ENCODE results near the gene ATP8A2. TPM values are rescaled to one million over a fixed set of nuclear protein-coding genes. Genes with fewer than 3 reads are reported as not detected.

ATP8A2 gene
- total RNA-seq, 2 experiments from 2014 or later = 0.22 to 0.24 TPM

- Mint-ChIP-seq H3K27ac (no peak overlapping the region), H3K4me3 (no peak overlapping the region), H3K4me1 (ENCODE audit: low read depth) (no peaks in the 10 kb centered on the region), H3K9me3 (peaks cover 2% of the 10 kb centered on the region), H3K27me3 (ENCODE audit: low read depth) (no peaks in the 10 kb centered on the region), H3K36me3 (ENCODE audit: low read depth) (no peaks in the 10 kb centered on the region)
- CTCF ChIA-PET = no interaction called here
- intact Hi-C loops (cut with micrococcal nuclease) = no loop called here
- DNase-seq = no peak
Measured at GRCh38 chr13:26034018-26034417, 662.2 kb downstream of the ATP8A2 start.

DNA sequence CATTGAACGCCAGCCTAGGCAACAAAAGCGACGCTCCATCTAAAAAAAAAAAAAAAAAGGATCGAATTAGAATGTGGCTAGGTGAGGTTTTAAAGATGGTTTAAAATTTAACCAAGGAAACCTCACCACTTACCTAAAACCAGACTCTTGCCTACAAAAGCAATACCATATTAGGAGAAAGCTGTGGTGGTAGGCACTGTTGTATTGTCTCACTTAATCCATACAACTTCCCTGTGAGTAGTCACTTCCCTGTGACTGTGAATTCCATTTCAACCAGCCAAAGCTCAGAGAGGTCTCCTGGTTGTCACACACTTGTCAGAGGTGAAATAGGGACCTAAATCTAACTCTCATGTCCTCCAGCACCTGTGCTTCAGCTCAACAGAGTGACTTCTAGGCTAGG lies 664.6 kb downstream of the ATP8A2 start:
- H3K36me3 Mint-ChIP-seq (ENCODE audit: low read depth) = no peaks in the 10 kb centered on the region
- intact Hi-C loops (cut with micrococcal nuclease) = no loop called here
- CTCF ChIA-PET = interaction anchor here (0.7 to 2.0 kb wide), 6 partner anchors 14 to 462 kb away, joined by 3 to 6 read pairs (median 4); no protein-coding TSS in a partner anchor
- no peaks in the 10 kb centered on the region for H3K9me3 Mint-ChIP-seq
- no peaks in the 10 kb centered on the region for H3K4me1 Mint-ChIP-seq (ENCODE audit: low read depth)
- no peak overlapping the region for H3K27ac Mint-ChIP-seq
- no peak for DNase-seq
- H3K4me3 Mint-ChIP-seq = no peak overlapping the region
- no peaks in the 10 kb centered on the region for H3K27me3 Mint-ChIP-seq (ENCODE audit: low read depth)

DNA sequence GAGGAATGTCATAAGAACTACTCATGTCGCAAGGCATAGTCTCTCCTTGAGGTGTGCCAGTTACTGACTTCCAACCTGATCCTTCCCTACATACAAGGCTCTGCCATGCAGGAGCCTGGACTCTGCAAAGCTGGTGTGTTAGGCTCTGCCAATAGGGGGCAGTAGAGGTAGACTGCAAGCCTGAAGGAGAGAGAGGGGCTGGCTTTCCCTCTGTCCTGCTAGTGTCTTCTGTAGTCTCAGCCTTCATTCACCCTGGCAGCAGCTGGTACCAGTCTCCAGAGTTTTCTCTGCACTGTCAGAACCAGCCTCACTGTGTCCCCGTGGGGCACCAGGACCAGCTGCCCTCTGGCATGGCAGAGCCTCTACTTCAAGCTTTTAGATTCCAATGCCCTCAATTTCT lies 665.5 kb downstream of the ATP8A2 start:
- CTCF ChIA-PET = interaction anchor here (1.0 to 2.0 kb wide), 5 partner anchors 13 to 463 kb away, joined by 3 to 6 read pairs (median 3); no protein-coding TSS in a partner anchor
- H3K36me3 Mint-ChIP-seq (ENCODE audit: low read depth) = no peaks in the 10 kb centered on the region
- DNase-seq = peak; percentile 60

GRCh38 chr13:26038931-26039475 lies 667.2 kb downstream of the ATP8A2 start:
- no peaks in the 10 kb centered on the region for H3K4me1 Mint-ChIP-seq (ENCODE audit: low read depth)
- CTCF ChIA-PET = no interaction called here
- no peak overlapping the region for H3K4me3 Mint-ChIP-seq

More for the DNA sequence above, 665.5 kb downstream of the ATP8A2 start:
- Mint-ChIP-seq H3K4me3 (no peak overlapping the region), H3K4me1 (ENCODE audit: low read depth) (no peaks in the 10 kb centered on the region), H3K27ac (no peak overlapping the region), H3K27me3 (ENCODE audit: low read depth) (peaks cover 2% of the 10 kb centered on the region), H3K9me3 (no peaks in the 10 kb centered on the region)
- intact Hi-C loops (cut with micrococcal nuclease) = no loop called here

GRCh38 chr13:26041444-26041843 lies 669.7 kb downstream of the ATP8A2 start:
- H3K36me3 Mint-ChIP-seq (ENCODE audit: low read depth) = no peaks in the 10 kb centered on the region
- no peak for DNase-seq
- no peak overlapping the region for H3K27ac Mint-ChIP-seq
- H3K27me3 Mint-ChIP-seq (ENCODE audit: low read depth) = peaks cover 2% of the 10 kb centered on the region
- H3K4me1 Mint-ChIP-seq (ENCODE audit: low read depth) = peaks cover 14% of the 10 kb centered on the region
- CTCF ChIA-PET = interaction anchor here (0.6 to 0.7 kb wide), 2 partner anchors 325 to 1328 kb away, joined by 3 read pairs; no protein-coding TSS in a partner anchor
- no peaks in the 10 kb centered on the region for H3K9me3 Mint-ChIP-seq
- H3K4me3 Mint-ChIP-seq = no peak overlapping the region
- intact Hi-C loops (cut with micrococcal nuclease) = no loop called here

More at GRCh38 chr13:26038931-26039475, 667.2 kb downstream of the ATP8A2 start:
- Mint-ChIP-seq H3K27ac (no peak overlapping the region), H3K9me3 (no peaks in the 10 kb centered on the region), H3K27me3 (ENCODE audit: low read depth) (peaks cover 2% of the 10 kb centered on the region), H3K36me3 (ENCODE audit: low read depth) (no peaks in the 10 kb centered on the region)
- intact Hi-C loops (cut with micrococcal nuclease) = no loop called here
- DNase-seq = no peak

DNA sequence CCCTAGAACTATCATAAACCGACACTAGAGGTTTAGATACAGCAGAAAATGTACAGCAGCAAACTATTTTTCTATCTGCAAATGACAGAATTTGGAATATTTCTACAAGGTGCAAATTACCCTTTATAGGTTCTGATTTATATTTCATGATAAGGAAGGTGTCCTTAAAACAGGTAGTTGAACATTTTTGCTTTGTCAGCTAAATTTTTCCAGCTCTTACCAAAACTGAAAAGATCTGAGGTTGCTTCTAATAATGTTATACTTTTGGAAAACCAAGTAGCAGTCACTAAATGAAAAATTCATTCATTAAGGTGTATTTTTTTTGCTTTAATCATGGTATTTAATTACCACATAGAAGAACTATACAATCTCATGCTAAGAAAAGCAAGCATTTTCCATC lies 671.0 kb downstream of the ATP8A2 start:
- CTCF ChIA-PET = no interaction called here
- no peak overlapping the region for H3K4me3 Mint-ChIP-seq
- intact Hi-C loops (cut with micrococcal nuclease) = no loop called here

DNA sequence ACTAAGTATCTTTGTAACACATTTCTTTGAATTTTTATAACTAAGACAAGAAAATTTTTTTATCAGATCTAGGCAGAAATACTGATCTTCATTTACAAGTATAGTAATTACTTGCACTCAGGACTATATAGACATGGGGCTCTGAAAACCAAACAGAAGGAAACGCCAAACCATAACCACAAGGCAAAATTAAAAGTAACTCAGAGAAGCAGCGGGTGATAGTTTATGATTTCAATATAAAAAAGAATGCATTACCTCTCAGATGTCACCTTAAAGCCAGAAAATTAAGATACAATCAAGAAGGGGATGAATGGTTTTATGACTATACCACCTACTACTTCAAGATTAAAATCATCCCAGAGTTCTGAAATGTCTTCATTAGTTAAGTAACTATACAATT lies 673.4 kb downstream of the ATP8A2 start:
- no peaks in the 10 kb centered on the region for H3K36me3 Mint-ChIP-seq (ENCODE audit: low read depth)
- intact Hi-C loops (cut with micrococcal nuclease) = no loop called here
- CTCF ChIA-PET = interaction anchor here (0.9 kb wide), 1 partner anchor 209 kb away, joined by 3 read pairs; no protein-coding TSS in a partner anchor
- H3K4me3 Mint-ChIP-seq = no peak overlapping the region
- DNase-seq = no peak
- peaks cover 23% of the 10 kb centered on the region for H3K4me1 Mint-ChIP-seq (ENCODE audit: low read depth)
- H3K27me3 Mint-ChIP-seq (ENCODE audit: low read depth) = peaks cover 10% of the 10 kb centered on the region
- H3K9me3 Mint-ChIP-seq = no peaks in the 10 kb centered on the region
- H3K27ac Mint-ChIP-seq = no peak overlapping the region

More for the DNA sequence above, 671.0 kb downstream of the ATP8A2 start:
- H3K36me3 Mint-ChIP-seq (ENCODE audit: low read depth) = no peaks in the 10 kb centered on the region
- H3K4me1 Mint-ChIP-seq (ENCODE audit: low read depth) = peaks cover 14% of the 10 kb centered on the region
- H3K27me3 Mint-ChIP-seq (ENCODE audit: low read depth) = peaks cover 2% of the 10 kb centered on the region
- no peak for DNase-seq
- H3K27ac Mint-ChIP-seq = no peak overlapping the region
- H3K9me3 Mint-ChIP-seq = no peaks in the 10 kb centered on the region

DNA sequence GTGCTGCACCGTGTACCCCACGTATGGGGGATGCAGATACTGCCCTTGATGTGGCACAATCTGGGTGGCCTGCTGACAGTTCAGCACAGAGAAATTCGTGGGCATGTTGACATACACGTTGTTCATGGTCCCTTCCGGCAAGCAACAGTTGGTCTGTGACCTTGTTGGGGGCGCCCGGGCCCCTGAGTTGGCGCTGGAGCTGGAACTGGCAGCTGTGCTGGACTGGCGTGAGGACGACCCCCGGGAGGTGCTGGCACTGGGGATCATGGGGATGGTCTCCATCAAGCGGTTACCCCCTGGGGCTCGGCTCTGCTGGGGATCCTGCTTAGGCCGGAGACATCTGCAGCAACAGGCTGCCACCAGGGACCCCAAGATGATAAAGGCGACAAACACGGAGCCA lies 674.9 kb downstream of the ATP8A2 start:
- Mint-ChIP-seq H3K27me3 (ENCODE audit: low read depth) (peaks cover 10% of the 10 kb centered on the region), H3K4me3 (no peak overlapping the region), H3K27ac (no peak overlapping the region), H3K36me3 (ENCODE audit: low read depth) (no peaks in the 10 kb centered on the region), H3K4me1 (ENCODE audit: low read depth) (peaks cover 23% of the 10 kb centered on the region), H3K9me3 (no peaks in the 10 kb centered on the region)
- intact Hi-C loops (cut with micrococcal nuclease) = no loop called here
- CTCF ChIA-PET = no interaction called here
- no peak for DNase-seq

- H3K27me3 Mint-ChIP-seq (ENCODE audit: low read depth) = peaks cover 11% of the 10 kb centered on the region
- DNase-seq = no peak
- peaks cover 23% of the 10 kb centered on the region for H3K4me1 Mint-ChIP-seq (ENCODE audit: low read depth)
- intact Hi-C loops (cut with micrococcal nuclease) = no loop called here
- no peak overlapping the region for H3K4me3 Mint-ChIP-seq
- H3K27ac Mint-ChIP-seq = no peak overlapping the region
- H3K9me3 Mint-ChIP-seq = no peaks in the 10 kb centered on the region
- CTCF ChIA-PET = no interaction called here
- H3K36me3 Mint-ChIP-seq (ENCODE audit: low read depth) = no peaks in the 10 kb centered on the region
Measured at GRCh38 chr13:26047040-26047439, 675.3 kb downstream of the ATP8A2 start.

DNA sequence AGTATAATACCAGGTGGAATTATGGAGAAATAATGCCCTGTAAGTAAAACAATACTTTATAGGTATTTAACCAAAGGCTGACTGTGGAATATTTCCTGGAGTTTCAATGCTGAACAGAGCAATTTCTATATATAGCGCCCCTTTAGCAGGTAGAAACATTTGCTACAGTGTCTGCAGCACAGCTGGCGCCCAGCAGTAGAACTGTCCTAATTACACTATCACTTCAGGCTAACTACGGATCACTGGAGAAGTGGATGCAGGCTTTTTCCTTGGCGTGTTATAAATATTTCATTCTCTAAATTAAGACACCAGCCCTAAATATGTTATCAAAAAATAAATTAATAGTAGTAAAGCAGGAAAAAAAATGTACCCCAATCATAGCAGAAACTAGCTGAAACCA lies 677.0 kb downstream of the ATP8A2 start:
- H3K9me3 Mint-ChIP-seq = no peaks in the 10 kb centered on the region
- DNase-seq = no peak
- peaks cover 15% of the 10 kb centered on the region for H3K27me3 Mint-ChIP-seq (ENCODE audit: low read depth)
- no peak overlapping the region for H3K27ac Mint-ChIP-seq
- CTCF ChIA-PET = interaction anchor here (1.0 kb wide), 1 partner anchor 163 kb away, joined by 4 read pairs; no protein-coding TSS in a partner anchor
- H3K4me1 Mint-ChIP-seq (ENCODE audit: low read depth) = peaks cover 32% of the 10 kb centered on the region
- intact Hi-C loops (cut with micrococcal nuclease) = no loop called here
- H3K36me3 Mint-ChIP-seq (ENCODE audit: low read depth) = no peaks in the 10 kb centered on the region
- H3K4me3 Mint-ChIP-seq = no peak overlapping the region

DNA sequence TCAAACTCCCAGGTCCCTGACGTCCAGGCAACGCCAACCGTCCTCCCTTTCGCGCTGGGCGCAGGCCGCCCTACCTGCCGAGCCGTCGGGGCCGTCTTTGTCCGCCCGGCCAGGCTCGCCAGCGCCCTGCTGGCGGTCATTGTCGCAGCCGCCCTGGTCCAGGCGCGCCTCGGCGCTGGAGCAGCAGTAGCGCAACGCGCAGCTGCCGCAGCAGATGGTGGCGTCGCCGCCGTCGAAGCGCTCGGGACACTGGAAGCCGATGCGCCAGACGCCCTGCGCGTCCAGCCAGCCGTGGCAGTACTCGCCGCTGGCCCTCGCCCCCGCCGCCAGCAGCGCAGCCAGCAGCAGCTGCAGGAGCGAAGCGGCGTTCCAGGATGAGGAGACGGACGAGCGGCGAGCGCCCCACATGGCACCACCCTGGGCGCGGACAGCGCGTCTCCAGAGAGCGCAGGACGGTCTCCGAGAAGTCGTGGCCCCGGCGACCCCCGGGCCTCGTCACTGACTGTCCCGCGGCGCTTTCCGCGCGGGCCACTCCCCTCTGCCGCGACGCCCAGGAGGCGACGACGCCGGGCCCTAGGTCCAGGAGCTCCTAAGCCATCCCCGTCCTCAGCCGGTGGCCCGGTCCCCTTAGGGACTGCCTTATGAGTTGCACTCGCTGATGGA lies 678.9 kb downstream of the ATP8A2 start:
- CTCF ChIA-PET = no interaction called here
- H3K27me3 Mint-ChIP-seq (ENCODE audit: low read depth) = peaks cover 15% of the 10 kb centered on the region
- DNase-seq = peak; percentile 9
- H3K36me3 Mint-ChIP-seq (ENCODE audit: low read depth) = no peaks in the 10 kb centered on the region
- intact Hi-C loops (cut with micrococcal nuclease) = loop anchor here (5.0 kb wide), 1 partner anchor 203 kb away; no protein-coding TSS in a partner anchor
- H3K4me1 Mint-ChIP-seq (ENCODE audit: low read depth) = peaks cover 22% of the 10 kb centered on the region
- H3K9me3 Mint-ChIP-seq = no peaks in the 10 kb centered on the region
- H3K27ac Mint-ChIP-seq = no peak overlapping the region
- peak overlapping the region; percentile 60 for H3K4me3 Mint-ChIP-seq

- no peak for DNase-seq
- intact Hi-C loops (cut with micrococcal nuclease) = loop anchor here (5.0 kb wide), 1 partner anchor 204 kb away; no protein-coding TSS in a partner anchor
Measured at GRCh38 chr13:26051231-26051656, 679.5 kb downstream of the ATP8A2 start.

More at GRCh38 chr13:26051231-26051656, 679.5 kb downstream of the ATP8A2 start:
- Mint-ChIP-seq H3K4me1 (ENCODE audit: low read depth) (peaks cover 20% of the 10 kb centered on the region), H3K27ac (no peak overlapping the region), H3K9me3 (no peaks in the 10 kb centered on the region), H3K27me3 (ENCODE audit: low read depth) (peaks cover 15% of the 10 kb centered on the region), H3K36me3 (ENCODE audit: low read depth) (no peaks in the 10 kb centered on the region), H3K4me3 (peak overlapping the region; percentile 38)
- CTCF ChIA-PET = no interaction called here

All from activated naive CD4-positive, alpha-beta T cell treated with anti-CD3 and anti-CD28 coated beads for 36 hours (primary cell).